ENCODE measurements around the gene TEAD1.

- TF ChIP-seq POLR2AphosphoS5 (IDR thresholded peaks at IDR 0.05; ENCODE audit: low read depth) (no peak), CTCF (IDR thresholded peaks at IDR 0.05; ENCODE audit: insufficient read depth, low read length) (no peak), REST (IDR thresholded peaks at IDR 0.05; ENCODE audit: insufficient replicate concordance, low read depth) (no peak), SPI1 (IDR thresholded peaks at IDR 0.05; ENCODE audit: borderline replicate concordance, low read depth) (no peak)
Observed at GRCh38 chr11:12798609-12799011, 124.4 kb downstream of the TEAD1 start.
